Ascending aorta (tissue), 2 donors: ENCODE data around the gene OPALIN. TPM values are rescaled to one million over a fixed set of nuclear protein-coding genes. Genes with fewer than 3 reads are reported as not detected.

Source experiments
- DNase-seq, 2 donors: peaks; one replicate each; pipeline ENCODE4 v3.0.0-alpha.2; 2019; ENCODE audit warnings: low spot score in 2 of 2
- H3K27ac ChIP-seq, 2 donors: fragments of 200-600 bp; sonication (generic); one replicate each; pipeline ENCODE4 v1.5.1; 2016 to 2017; ENCODE audit warnings: mild to moderate bottlenecking in 1 of 2
- H3K27me3 ChIP-seq: fragments of 200-600 bp; sonication (generic); one replicate; pipeline ENCODE4 v1.5.1; 2017
- H3K36me3 ChIP-seq, 2 donors: fragments of 200-600 bp; sonication (generic); one replicate each; pipeline ENCODE4 v1.5.1; 2016
- H3K4me1 ChIP-seq, 2 donors: fragments of 200-600 bp; sonication (generic); one replicate each; pipeline ENCODE4 v1.5.1; 2016 to 2017; ENCODE audit warnings: mild to moderate bottlenecking in 1 of 2
- H3K4me3 ChIP-seq, 2 donors: fragments of 200-600 bp; sonication (generic); one replicate each; pipeline ENCODE4 v1.5.1; 2016 to 2017; ENCODE audit warnings: mild to moderate bottlenecking in 1 of 2
- H3K9me3 ChIP-seq, 2 donors: fragments of 200-600 bp; sonication (generic); one replicate each; pipeline ENCODE4 v1.5.1; 2016
- CTCF ChIP-seq, 3 experiments: fragments of 200-600 bp in 2 of 3; fragments of 450-650 bp in 1 of 3; sonication (generic) in 2 of 3; IDR thresholded peaks; one replicate each; pipeline ENCODE4 v1.5.1; 2016 to 2019; ENCODE audit warnings: antibody characterized with exemption in 3 of 3, mild to moderate bottlenecking in 1 of 3, moderate library complexity in 1 of 3
- intact Hi-C: fragments of 100-400 bp; cut with DNase I; formaldehyde crosslinking; loops from one replicate; pipeline ENCODE4 v1.15.1; 2023
- total RNA-seq: library from RNA; depleted of rRNA; stranded (reverse); fragments of >200 nt; gene quantifications from one replicate; pipeline ENCODE4 v1.1.0, GENCODE V29; 2016

Gene OPALIN
- total RNA-seq, 1 donor from 2014 or later, result not detected

GRCh38 chr10:96305019-96305418, 53.8 kb downstream of the OPALIN start:
- intact Hi-C loops, result no loop called here
- H3K27me3 ChIP-seq, result no peaks in the 10 kb centered on the region
- no peaks in the 10 kb centered on the region for H3K4me1 ChIP-seq
- H3K9me3 ChIP-seq, result no peaks in the 10 kb centered on the region
- no peaks in the 10 kb centered on the region for H3K36me3 ChIP-seq
- no peak overlapping the region for H3K27ac ChIP-seq
- no peak for TF ChIP-seq CTCF (IDR thresholded peaks at IDR 0.05)
- no peak overlapping the region for H3K4me3 ChIP-seq
- no peak for DNase-seq

DNA sequence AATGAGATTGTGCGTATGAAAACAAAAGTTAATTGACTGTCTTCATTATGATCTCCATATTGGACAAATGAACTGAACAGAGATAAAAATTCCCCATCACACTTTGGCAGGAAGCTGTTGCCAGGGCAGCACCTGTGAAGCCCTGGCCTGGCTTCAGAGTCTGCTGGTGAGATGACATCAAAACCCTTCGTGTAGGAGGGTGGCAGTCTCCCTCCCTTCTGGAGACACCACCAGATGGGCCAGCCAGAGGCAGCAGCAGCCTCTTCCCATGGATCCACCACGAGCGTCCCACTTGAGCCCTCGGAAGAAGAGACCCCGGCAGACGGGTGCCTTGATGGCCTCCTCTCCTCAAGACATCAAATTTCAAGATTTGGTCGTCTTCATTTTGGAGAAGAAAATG, 54.6 kb downstream of the OPALIN start, which contains the start of gene DNTT:
TSS of gene DNTT (plus strand) at position 205 of the 400 bp plus-strand sequence. CDS start at position 269, 64 bp downstream.
- no peaks in the 10 kb centered on the region for H3K36me3 ChIP-seq
- H3K27me3 ChIP-seq, result no peaks in the 10 kb centered on the region
- DNase-seq, result no peak
- no peaks in the 10 kb centered on the region for H3K4me1 ChIP-seq
- no peak within 1 kb of the TSS for H3K4me3 ChIP-seq
- no peak within 1 kb of the TSS for H3K27ac ChIP-seq
- intact Hi-C loops, result no loop called here
- no peak for TF ChIP-seq CTCF (IDR thresholded peaks at IDR 0.05)
- H3K9me3 ChIP-seq, result no peaks in the 10 kb centered on the region

GRCh38 chr10:96301616-96302015, 57.2 kb downstream of the OPALIN start:
- TF ChIP-seq CTCF (IDR thresholded peaks at IDR 0.05), result no peak
- Histone ChIP-seq H3K9me3 (no peaks in the 10 kb centered on the region), H3K36me3 (no peaks in the 10 kb centered on the region), H3K27ac (no peak overlapping the region), H3K27me3 (no peaks in the 10 kb centered on the region), H3K4me3 (no peak overlapping the region), H3K4me1 (no peaks in the 10 kb centered on the region)
- no peak for DNase-seq
- intact Hi-C loops, result no loop called here

GRCh38 chr10:96299383-96299782, 59.4 kb downstream of the OPALIN start:
- H3K9me3 ChIP-seq, result no peaks in the 10 kb centered on the region
- H3K4me1 ChIP-seq, result no peaks in the 10 kb centered on the region
- no peak overlapping the region for H3K27ac ChIP-seq
- DNase-seq, result no peak
- no peak overlapping the region for H3K4me3 ChIP-seq
- no peaks in the 10 kb centered on the region for H3K36me3 ChIP-seq
- intact Hi-C loops, result no loop called here
- H3K27me3 ChIP-seq, result no peaks in the 10 kb centered on the region
- TF ChIP-seq CTCF (IDR thresholded peaks at IDR 0.05), result no peak

DNA sequence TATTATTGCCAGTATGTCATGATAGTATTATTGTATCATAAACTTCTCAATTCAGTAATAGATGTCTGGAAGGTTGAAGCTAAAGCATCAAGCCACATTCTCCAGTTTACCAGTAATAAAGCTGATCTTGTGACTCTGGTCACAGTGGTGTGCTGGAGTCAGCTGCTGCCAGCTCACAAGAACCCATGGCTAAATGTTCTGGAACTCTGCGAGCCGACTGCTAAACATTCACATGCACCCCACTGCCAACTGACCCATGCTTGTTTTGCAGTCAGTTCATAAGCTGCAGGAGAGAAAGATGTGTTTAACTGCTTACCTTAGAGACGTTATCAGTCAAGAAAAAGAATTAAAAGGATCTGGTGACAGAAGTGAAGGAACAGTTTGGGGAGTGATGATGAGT, 60.4 kb downstream of the OPALIN start:
- Histone ChIP-seq H3K4me1 (no peaks in the 10 kb centered on the region), H3K36me3 (no peaks in the 10 kb centered on the region), H3K4me3 (no peak overlapping the region), H3K9me3 (no peaks in the 10 kb centered on the region), H3K27me3 (no peaks in the 10 kb centered on the region), H3K27ac (no peak overlapping the region)
- TF ChIP-seq CTCF (IDR thresholded peaks at IDR 0.05), result no peak
- no peak for DNase-seq
- intact Hi-C loops, result no loop called here

GRCh38 chr10:96297486-96297885, 61.3 kb downstream of the OPALIN start:
- Histone ChIP-seq H3K4me3 (no peak overlapping the region), H3K36me3 (no peaks in the 10 kb centered on the region), H3K27ac (no peak overlapping the region), H3K9me3 (no peaks in the 10 kb centered on the region), H3K4me1 (no peaks in the 10 kb centered on the region), H3K27me3 (no peaks in the 10 kb centered on the region)
- DNase-seq, result no peak
- TF ChIP-seq CTCF (IDR thresholded peaks at IDR 0.05), result no peak
- intact Hi-C loops, result no loop called here
